ENCODE data around the gene PHLPP1. TPM values are rescaled to one million over a fixed set of nuclear protein-coding genes. Genes with fewer than 3 reads are reported as not detected.

Gene PHLPP1
- total RNA-seq, 4 donors from 2014 or later, result 28.1 to 56.6 (median 37.1) TPM

DNA sequence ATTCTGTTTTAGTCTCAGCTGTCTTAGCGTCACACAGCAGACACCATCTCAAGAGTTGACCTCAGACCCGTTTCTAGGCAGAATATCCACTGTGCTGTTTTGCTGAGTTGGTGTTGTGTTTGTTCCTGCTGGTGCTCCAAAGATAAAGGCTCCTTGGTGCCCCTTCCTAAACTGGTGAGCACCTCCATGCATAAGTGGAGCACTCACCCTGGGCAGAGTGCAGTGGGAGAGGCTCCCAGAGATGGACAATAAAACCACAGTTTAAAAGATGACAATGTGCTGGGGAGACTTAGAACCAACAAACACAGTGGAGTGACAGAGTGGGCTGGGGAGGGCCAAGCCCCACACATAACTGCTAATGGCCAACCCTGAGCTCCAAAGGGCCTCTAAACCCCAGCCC lies 271.1 kb downstream of the PHLPP1 start:
- TF ChIP-seq POLR2A (IDR thresholded peaks at IDR 0.05), result no peak
- TF ChIP-seq, protein P1, sequence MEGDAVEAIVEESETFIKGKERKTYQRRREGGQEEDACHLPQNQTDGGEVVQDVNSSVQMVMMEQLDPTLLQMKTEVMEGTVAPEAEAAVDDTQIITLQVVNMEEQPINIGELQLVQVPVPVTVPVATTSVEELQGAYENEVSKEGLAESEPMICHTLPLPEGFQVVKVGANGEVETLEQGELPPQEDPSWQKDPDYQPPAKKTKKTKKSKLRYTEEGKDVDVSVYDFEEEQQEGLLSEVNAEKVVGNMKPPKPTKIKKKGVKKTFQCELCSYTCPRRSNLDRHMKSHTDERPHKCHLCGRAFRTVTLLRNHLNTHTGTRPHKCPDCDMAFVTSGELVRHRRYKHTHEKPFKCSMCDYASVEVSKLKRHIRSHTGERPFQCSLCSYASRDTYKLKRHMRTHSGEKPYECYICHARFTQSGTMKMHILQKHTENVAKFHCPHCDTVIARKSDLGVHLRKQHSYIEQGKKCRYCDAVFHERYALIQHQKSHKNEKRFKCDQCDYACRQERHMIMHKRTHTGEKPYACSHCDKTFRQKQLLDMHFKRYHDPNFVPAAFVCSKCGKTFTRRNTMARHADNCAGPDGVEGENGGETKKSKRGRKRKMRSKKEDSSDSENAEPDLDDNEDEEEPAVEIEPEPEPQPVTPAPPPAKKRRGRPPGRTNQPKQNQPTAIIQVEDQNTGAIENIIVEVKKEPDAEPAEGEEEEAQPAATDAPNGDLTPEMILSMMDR (IDR thresholded peaks at IDR 0.05), result no peak
- TF ChIP-seq EP300 (IDR thresholded peaks at IDR 0.05), result no peak
- TF ChIP-seq POLR2AphosphoS5 (IDR thresholded peaks at IDR 0.05), result no peak
- 100% methylated on average over 2 of the region's 2 CpGs for WGBS
- H3K36me3 ChIP-seq, result no peaks in the 10 kb centered on the region

DNA sequence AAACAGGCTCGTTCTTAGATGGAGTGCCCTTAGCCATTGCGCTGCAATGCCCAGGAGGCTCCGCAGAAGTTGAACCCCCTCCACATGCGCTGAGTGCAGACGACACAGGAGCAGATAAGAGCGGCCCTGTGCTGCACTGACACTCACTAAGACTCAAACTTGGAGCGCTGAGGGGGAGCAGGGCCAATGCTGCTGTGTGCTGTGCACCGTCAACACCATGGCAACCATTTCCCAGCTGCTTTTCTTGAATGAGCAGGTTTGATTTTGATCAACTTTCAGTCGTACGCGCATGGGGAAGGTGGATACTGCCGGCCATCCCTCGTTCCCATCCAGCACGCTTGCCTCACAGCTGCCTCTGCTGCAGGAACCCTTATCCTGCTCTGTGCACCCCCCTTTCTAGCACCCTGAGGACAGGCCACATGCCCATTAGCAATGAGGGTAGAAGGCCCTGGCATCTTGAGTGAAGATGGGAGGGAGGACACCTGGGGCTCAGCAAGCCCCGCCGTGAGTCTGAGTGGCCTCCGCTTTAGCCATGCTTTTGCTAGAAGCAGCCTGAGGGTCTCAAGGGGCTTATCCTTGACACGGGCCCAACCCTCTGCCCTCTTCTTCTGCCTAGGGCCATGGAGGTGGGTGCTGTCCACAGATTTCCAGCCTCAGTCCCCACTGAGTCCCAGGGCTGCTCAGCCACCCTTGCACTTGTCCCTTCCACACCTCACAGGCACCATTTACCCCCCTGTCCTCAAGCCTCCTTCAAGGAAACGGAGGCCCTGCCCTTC lies 271.9 kb downstream of the PHLPP1 start:
- DNase-seq (ENCODE audit: low spot score in 2 of 2), result no peak
- H3K4me3 ChIP-seq, result no peak overlapping the region
- no peak overlapping the region for H3K27ac ChIP-seq
- H3K4me1 ChIP-seq, result no peaks in the 10 kb centered on the region
- no peaks in the 10 kb centered on the region for H3K9me3 ChIP-seq
- TF ChIP-seq EP300 (IDR thresholded peaks at IDR 0.05) (no peak), POLR2AphosphoS5 (IDR thresholded peaks at IDR 0.05) (no peak), POLR2A (IDR thresholded peaks at IDR 0.05) (no peak)
- TF ChIP-seq, protein P1 (IDR thresholded peaks at IDR 0.05), result no peak
- 86% methylated on average over 13 of the region's 19 CpGs for WGBS
- no peaks in the 10 kb centered on the region for H3K36me3 ChIP-seq
- H3K27me3 ChIP-seq, result no peaks in the 10 kb centered on the region

More for the DNA sequence above, 271.1 kb downstream of the PHLPP1 start:
- no peaks in the 10 kb centered on the region for H3K27me3 ChIP-seq
- no peak for DNase-seq (ENCODE audit: low spot score in 2 of 2)
- no peak overlapping the region for H3K4me3 ChIP-seq
- no peak overlapping the region for H3K27ac ChIP-seq
- H3K4me1 ChIP-seq, result no peaks in the 10 kb centered on the region
- no peaks in the 10 kb centered on the region for H3K9me3 ChIP-seq

DNA sequence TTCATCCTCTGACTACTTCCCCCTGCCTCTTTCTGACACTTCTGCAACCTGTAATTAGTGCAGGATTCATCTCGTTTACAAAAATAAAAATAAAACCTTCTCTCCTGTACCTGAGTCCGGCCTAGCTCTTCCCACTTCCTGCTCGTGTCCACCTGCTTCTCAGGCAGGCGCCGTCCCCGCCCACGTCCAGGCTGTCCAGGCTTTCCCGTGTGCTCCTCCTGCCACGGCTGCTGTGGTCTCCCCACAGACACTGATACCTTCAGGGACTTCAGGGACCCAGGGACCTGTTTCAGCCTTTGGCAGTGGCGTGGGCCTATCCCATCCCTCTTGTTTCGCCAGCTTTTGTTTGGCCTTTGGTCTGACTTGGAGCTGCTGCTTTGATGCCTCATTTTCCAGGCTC lies 272.5 kb downstream of the PHLPP1 start:
- Histone ChIP-seq H3K4me1 (no peaks in the 10 kb centered on the region), H3K36me3 (no peaks in the 10 kb centered on the region), H3K27me3 (no peaks in the 10 kb centered on the region), H3K27ac (no peak overlapping the region), H3K9me3 (no peaks in the 10 kb centered on the region), H3K4me3 (no peak overlapping the region)
- 90% methylated on average over 11 of the region's 11 CpGs for WGBS
- no peak for DNase-seq (ENCODE audit: low spot score in 2 of 2)
- TF ChIP-seq EP300 (IDR thresholded peaks at IDR 0.05) (no peak), POLR2AphosphoS5 (IDR thresholded peaks at IDR 0.05) (no peak), POLR2A (IDR thresholded peaks at IDR 0.05) (no peak)
- TF ChIP-seq, protein P1 (IDR thresholded peaks at IDR 0.05), result no peak

DNA sequence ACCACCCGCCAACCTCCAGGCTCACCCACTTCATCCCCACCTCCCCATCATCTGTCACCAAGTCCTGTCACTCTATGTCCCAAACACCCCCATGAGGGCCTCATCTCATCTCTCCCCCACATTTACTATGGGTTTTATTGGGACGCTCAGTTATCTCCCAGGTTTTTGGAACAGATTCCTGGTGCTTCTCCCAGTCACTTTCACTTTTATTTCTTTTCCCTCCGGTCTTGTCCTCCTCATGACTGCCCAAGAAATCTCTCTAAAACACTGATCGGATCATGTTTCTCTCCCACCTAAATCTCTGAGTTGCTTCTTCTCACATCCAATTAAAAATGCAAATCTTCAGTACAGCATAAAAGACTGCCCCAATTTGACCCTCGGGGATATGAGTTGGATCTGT lies 273.1 kb downstream of the PHLPP1 start:
- no peak for TF ChIP-seq POLR2A (IDR thresholded peaks at IDR 0.05)
- TF ChIP-seq, protein P1 (IDR thresholded peaks at IDR 0.05), result no peak
- TF ChIP-seq POLR2AphosphoS5 (IDR thresholded peaks at IDR 0.05), result no peak
- no peak for TF ChIP-seq EP300 (IDR thresholded peaks at IDR 0.05)
- H3K4me1 ChIP-seq, result no peaks in the 10 kb centered on the region
- H3K27ac ChIP-seq, result no peak overlapping the region
- DNase-seq (ENCODE audit: low spot score in 2 of 2), result no peak
- no peaks in the 10 kb centered on the region for H3K27me3 ChIP-seq
- H3K36me3 ChIP-seq, result no peaks in the 10 kb centered on the region
- WGBS, result 46% methylated on average over 5 of the region's 5 CpGs
- H3K4me3 ChIP-seq, result no peak overlapping the region
- H3K9me3 ChIP-seq, result no peaks in the 10 kb centered on the region

DNA sequence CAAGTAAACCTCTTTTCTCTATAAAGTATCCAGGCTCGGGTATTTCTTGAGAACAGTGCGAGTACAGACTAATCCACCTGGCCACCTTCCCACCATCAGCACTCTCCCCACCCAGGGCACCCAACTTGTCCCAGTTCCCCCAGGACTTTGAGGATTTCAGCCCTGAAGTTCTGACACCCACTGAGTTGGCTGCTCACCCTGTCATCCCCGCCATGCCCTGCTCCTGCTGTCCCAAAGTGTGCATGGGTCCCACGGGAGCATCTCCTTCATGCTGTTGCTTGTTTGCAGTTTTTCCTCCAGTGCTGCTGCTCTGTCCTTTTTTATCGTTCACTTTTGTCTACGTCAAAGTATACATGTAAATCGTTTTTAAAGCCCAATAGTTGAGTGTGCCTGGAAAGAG lies 273.9 kb downstream of the PHLPP1 start:
- Histone ChIP-seq H3K36me3 (no peaks in the 10 kb centered on the region), H3K27me3 (no peaks in the 10 kb centered on the region), H3K4me1 (no peaks in the 10 kb centered on the region), H3K4me3 (no peak overlapping the region), H3K9me3 (no peaks in the 10 kb centered on the region), H3K27ac (no peak overlapping the region)
- TF ChIP-seq POLR2A (IDR thresholded peaks at IDR 0.05), result no peak
- TF ChIP-seq POLR2AphosphoS5 (IDR thresholded peaks at IDR 0.05), result no peak
- TF ChIP-seq, protein P1 (IDR thresholded peaks at IDR 0.05), result no peak
- no peak for TF ChIP-seq EP300 (IDR thresholded peaks at IDR 0.05)
- no peak for DNase-seq (ENCODE audit: low spot score in 2 of 2)
- WGBS, result 57% methylated on average over 7 of the region's 7 CpGs

All from suprapubic skin (tissue), 4 donors.